BJ (cell line): ENCODE results near the gene CBY1. TPM values are rescaled to one million over a fixed set of nuclear protein-coding genes. Genes with fewer than 3 reads are reported as not detected.

Source experiments
- CTCF ChIA-PET: fragments of 350-600 bp; formaldehyde crosslinking; extraction: SDS; loops from one replicate; lab custom pipeline; 2021; ENCODE audit warnings: antibody characterized with exemption, inconsistent platforms; lab: Yijun Ruan, JAX
- POLR2A ChIA-PET: fragments of 300-600 bp; sonication (Branson Sonifier 250); formaldehyde crosslinking; extraction: SDS; loops from one replicate; lab custom pipeline; 2021; ENCODE audit warnings: antibody characterized with exemption; lab: Charles Lee
- DNase-seq: peaks from one replicate; pipeline ENCODE4 v3.0.0-alpha.2; 2011; ENCODE audit warnings: low read depth
- H3K27me3 ChIP-seq: 2 replicates; pipeline ENCODE4 v1.6.0; 2011; ENCODE audit warnings: low read length; ENCODE audit not compliant: control insufficient read depth, insufficient read depth
- H3K36me3 ChIP-seq: 2 replicates; pipeline ENCODE4 v1.5.1; 2011; ENCODE audit warnings: low read length; ENCODE audit not compliant: control insufficient read depth, insufficient read depth
- H3K4me3 ChIP-seq: 2 replicates; pipeline ENCODE4 v1.5.1; 2011; ENCODE audit warnings: low read depth, mild to moderate bottlenecking, control low read depth, low read length
- CTCF ChIP-seq: IDR thresholded peaks from 2 replicates; pipeline ENCODE4 v1.5.1; 2011; ENCODE audit warnings: low read depth, mild to moderate bottlenecking, control low read depth, inconsistent platforms, low read length, moderate library complexity; ENCODE audit not compliant: insufficient read depth
- polyA plus RNA-seq: library from polyadenylated mRNA; depleted of rRNA; stranded (reverse); fragments of >200 nt; gene quantifications from 2 replicates; pipeline ENCODE4 v1.2.3, GENCODE V29; 2011

Gene CBY1
- polyA plus RNA-seq, 1 experiment: 38.1 TPM

GRCh38 chr22:38649841-38650522 lies 6.5 kb upstream of the CBY1 start:
- POLR2A ChIA-PET: no interaction called here
- H3K4me3 ChIP-seq: no peak overlapping the region

GRCh38 chr22:38652859-38653258 lies 3.6 kb upstream of the CBY1 start:
- Histone ChIP-seq H3K27me3 (no peaks in the 10 kb centered on the region), H3K4me3 (no peak overlapping the region), H3K36me3 (no peaks in the 10 kb centered on the region)
- DNase-seq: no peak
- TF ChIP-seq CTCF: no peak
- ChIA-PET POLR2A (no interaction called here), CTCF (interaction anchor here (0.7 to 1.7 kb wide), 2 partner anchors 13 to 29 kb away, joined by 3 to 4 read pairs; partner anchors contain the start of gene TOMM22)

More at GRCh38 chr22:38649841-38650522, 6.5 kb upstream of the CBY1 start:
- DNase-seq: no peak
- CTCF ChIA-PET: interaction anchor here (1.4 kb wide), 1 partner anchor 31 kb away, joined by 3 read pairs; no protein-coding TSS in a partner anchor
- Histone ChIP-seq H3K27me3 (no peaks in the 10 kb centered on the region), H3K36me3 (no peaks in the 10 kb centered on the region)
- TF ChIP-seq CTCF: no peak

- DNase-seq: no peak
- no peak for TF ChIP-seq CTCF
- no peaks in the 10 kb centered on the region for H3K27me3 ChIP-seq
These were observed 2.7 kb upstream of the CBY1 start for GRCh38 chr22:38653741-38654140.

GRCh38 chr22:38655519-38656255 lies 751 bp upstream of the CBY1 start:
- ChIA-PET POLR2A (no interaction called here), CTCF (no interaction called here)
- Histone ChIP-seq H3K4me3 (peak overlapping the region; percentile 80), H3K36me3 (no peaks in the 10 kb centered on the region), H3K27me3 (no peaks in the 10 kb centered on the region)
- no peak for DNase-seq
- TF ChIP-seq CTCF: no peak

More at GRCh38 chr22:38653741-38654140, 2.7 kb upstream of the CBY1 start:
- ChIA-PET CTCF (interaction anchor here (0.7 kb wide), 1 partner anchor 13 kb away, joined by 3 read pairs; no protein-coding TSS in a partner anchor), POLR2A (no interaction called here)
- no peak overlapping the region for H3K4me3 ChIP-seq
- no peaks in the 10 kb centered on the region for H3K36me3 ChIP-seq
